ENCODE results near the gene C20orf204.
A peak's percentile ranks its signal among the peaks of the same experiment; 100 is the strongest.

The C20orf204 gene

DNA sequence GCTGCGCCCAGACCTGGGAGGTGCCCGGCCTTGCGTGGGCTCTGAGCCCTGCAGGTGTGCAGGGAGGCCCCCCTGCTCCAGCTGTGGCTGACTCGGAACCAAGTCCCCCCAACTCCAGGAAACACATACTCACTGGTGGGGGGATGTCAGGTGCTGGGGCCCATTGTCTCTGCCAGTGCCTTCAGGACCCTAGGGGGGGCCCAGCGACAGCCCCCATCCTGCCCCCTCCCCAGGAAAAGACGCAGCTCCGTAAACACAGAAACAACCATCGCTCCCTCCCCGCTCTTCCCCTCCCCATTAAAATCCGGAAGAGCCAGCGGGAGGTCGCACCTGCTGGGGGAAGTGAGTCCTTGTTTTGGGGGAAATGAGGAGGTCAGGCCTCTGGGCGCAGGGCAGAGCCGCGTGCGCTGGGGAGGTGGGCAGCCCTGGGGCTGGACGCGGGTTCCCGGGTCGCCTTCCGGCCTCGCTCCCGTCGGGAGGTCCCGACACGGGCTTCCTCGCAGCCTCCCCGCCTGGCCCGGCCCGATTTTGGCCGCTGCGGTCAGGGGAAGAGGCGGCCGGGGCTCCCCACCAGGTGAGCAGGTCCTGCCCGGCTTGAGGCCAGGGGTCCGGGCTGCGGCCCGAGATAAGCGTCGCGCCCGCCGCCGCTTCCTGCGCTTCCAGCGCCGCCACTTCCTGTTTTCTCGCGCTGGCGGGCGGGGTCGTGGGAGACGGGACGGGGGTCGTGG is 6.2 kb downstream of the C20orf204 start:
- no peak for DNase-seq

DNA sequence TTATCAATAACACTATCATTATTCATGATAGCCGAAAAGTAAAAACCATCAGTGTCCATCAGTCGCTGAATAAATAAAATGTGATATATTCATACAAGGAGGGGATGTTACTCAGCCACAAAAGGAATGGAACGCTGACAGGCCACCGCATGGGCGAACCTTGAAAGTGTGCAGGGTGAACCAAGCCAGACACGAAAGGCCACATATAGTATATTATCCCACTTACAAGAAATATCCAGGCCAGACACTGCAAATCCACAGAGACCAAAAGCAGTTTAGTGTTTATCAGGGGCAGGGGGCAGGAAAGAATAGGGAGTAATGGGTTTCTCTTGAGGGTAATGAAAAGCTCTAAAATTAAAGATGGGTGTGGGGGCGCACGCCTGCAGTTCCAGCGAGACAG is 7.8 kb downstream of the C20orf204 start:
- no peak for DNase-seq

DNA sequence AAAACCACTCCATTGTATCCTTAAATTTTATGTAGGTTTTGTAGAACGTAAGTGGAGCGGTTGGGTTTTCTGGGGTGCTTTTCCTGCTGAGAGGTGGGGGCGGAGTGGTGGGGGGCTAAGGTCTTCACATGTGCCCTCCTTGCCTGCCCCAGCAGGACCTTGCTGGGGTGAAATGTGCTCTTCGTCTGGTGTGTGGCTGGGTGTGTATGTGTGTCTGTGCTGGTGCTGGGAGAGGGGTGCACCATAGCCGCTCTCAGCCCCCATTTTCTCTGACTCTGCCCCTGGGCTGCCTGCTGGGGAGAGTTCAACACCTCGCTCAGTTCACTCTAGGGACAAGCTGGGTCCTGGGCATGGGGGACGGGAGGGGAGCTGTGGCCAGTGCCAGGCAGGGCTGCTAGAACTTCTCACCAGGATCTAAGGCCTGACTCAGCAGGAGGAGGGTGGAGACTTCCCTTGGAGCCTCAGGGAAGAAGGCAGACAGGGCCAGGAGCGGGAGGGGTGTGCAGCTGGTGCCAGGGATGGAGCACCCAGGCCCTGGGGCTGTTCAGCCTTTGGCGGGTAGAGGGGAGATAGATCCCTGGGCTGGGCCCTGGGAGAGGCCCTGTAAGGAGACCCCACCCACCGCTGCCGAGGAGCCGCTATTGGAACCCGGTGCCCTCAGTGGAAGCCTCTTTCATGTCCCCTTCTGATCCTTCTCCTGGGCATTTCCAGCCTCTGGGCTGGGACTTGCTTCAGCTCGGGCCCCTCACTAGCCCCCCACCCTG is 8.7 kb downstream of the C20orf204 start:
- DNase-seq: no peak

DNA sequence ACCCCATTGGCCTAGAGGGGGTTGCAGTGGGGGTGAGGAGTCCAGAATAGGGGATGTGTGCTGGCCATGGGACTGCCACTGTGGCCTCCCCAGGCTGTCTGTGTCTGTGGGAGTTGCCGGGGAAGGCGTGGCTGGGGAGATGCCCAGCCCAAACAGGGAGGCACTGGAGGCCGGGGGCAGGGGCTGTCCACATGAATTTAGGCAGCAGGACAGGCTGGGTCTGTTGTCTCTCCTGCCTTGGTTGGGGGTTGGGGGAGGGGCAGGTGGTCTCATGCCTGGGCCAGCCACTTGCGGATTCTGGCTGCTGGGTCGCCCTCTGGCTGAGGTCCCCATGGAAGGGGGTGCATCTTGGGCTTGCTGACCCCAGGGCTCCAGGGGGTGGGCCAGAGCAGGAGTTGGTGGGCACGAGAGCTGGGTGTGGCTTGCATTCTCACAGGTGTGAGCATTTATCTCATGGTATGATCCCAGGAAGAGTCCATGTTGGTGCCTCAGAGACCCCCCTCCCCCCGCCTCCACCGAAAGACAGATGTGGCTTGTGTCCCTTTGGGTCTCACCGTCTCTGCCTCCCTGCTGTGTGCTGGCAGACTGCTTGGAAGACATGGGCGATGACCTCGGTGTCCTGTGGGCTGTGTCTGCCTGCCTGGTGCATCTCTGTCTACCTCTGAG is 9.5 kb downstream of the C20orf204 start:
- no peak for DNase-seq

DNA sequence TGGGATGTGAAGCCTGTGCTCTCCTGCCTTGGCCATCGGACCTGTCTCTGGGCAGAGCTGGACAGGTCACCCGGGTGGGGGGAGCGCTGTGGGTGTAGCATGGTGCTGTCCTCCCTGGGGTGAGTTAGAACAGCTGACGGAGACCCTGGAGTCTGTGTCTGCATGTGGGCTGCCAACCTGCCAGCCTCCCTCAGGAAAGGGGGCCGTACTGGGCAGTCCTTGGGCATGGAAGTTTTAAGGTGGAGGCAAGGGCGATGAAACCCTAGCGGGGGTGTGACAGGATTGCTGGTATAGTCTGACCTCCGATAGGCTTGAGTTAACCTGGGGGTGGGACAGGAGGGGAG is 11.0 kb downstream of the C20orf204 start:
- DNase-seq: no peak

DNA sequence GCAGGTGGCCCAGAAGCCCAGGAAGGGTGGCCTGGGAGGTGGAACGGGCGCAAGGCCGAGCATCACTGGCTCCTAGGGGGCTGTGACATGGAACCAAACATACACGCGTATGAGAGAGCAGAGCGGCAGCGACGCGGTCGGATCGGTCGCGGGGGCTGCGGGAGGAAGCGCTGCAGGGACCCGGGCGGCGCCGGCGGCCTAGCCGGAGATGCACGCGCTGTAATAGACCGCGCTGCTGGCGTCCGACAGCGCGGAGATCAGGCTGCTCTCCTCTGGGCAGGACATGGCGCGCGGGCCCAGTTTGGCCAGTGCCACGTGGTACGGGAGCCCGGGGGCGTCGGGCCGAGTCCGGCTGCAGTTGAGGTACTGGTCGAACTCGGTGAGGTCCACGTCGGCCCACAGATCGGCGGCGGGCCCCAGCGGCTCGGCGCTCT is 12.0 kb downstream of the C20orf204 start:
- no peak for DNase-seq

DNA sequence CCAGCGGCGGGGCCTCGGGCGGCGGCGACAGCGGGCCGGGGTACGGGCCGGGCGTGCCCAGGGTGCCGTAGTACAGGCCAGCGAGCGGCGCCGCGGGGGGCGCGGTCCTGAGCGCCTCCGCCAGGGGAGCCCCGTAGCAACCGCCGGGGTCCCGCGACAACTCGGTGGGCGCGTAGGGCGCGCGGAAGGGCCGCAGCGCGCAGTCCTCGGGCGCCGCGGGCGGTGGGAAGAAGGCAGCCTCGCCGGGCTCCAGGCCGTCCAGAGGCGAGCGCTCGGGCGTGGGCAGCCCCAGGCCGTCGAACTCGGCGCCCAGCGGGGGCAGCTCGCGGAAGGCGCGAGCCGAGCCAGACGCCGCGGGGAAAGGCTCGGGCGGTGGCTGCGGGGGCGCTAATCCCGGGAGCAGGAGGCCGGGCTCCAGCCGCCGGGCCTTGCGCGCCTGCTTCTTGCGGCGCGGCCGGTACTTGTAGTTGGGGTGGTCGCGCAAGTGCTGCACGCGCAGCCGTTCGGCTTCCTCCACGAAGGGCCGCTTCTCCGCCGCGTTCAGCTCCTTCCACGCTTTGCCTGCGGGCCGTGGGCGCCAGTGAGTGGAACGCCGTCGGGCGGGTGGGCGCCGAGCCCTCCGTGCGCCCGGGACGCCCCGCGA is 12.5 kb downstream of the C20orf204 start:
- no peak for DNase-seq

DNA sequence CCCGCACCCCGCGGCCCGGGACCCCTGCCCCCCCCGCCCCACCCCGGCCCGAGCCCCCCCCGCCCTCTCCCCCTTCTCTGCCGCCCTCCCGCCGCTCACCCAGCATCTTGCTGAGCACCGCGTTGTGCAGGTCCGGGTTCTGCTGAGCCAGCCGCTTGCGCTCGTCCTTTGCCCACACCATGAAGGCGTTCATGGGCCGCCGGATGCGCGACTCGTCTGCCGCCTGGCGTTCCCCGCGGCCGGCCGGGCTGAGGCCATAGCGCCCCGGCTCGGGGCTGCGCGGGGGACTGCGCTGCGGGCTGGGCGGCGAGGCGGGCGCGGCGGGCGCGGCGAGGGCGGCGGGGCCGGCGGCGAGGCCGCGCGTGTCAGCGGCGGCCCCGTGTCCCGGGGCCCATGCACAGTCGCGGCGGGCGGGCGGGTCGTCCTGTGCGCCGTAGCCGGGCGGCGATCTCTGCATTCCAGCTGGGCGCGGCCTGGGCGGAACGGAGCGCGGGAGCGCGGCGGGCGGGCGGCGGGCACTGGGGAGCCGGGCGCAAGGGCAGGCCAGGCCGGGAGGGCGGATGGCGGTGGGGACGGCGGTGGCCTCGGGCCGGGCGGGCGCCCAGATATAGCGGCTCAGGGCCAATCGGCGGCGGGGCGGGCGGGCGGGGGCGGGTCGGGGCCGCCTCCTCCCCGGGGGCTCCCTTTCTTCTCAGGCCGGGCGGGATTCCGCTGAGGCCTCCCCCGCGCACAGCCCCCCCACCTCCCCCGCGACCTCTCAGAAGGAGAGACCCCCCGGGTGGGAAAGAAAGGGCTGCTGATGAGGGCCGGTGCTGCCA is 13.3 kb downstream of the C20orf204 start, which contains the start of gene SOX18:
Gene SOX18, minus strand, starts transcription at position 580 of the 818 bp plus-strand sequence. Its CDS starts 123 bp downstream, at position 457.
- DNase-seq: peak; percentile 30

DNA sequence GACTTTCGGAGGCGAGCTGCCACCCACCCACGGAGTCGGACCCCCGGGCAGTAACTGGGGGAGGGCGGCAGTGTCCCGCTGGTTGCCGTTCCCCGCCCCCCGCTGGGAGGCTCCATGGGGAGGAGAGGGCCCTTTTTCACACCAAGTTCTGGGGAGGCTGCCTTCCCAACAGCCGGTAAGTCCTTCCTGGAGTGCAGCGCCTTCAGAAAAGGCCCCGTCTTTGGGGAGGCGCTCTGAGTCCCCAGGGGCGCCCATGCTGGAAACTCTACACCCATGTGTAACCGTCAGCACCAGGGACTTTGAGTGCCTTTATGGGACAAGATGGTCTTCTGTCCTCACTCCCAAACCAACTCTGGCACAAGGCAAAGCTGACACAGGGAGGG is 13.9 kb downstream of the C20orf204 start:
- DNase-seq: no peak

DNA sequence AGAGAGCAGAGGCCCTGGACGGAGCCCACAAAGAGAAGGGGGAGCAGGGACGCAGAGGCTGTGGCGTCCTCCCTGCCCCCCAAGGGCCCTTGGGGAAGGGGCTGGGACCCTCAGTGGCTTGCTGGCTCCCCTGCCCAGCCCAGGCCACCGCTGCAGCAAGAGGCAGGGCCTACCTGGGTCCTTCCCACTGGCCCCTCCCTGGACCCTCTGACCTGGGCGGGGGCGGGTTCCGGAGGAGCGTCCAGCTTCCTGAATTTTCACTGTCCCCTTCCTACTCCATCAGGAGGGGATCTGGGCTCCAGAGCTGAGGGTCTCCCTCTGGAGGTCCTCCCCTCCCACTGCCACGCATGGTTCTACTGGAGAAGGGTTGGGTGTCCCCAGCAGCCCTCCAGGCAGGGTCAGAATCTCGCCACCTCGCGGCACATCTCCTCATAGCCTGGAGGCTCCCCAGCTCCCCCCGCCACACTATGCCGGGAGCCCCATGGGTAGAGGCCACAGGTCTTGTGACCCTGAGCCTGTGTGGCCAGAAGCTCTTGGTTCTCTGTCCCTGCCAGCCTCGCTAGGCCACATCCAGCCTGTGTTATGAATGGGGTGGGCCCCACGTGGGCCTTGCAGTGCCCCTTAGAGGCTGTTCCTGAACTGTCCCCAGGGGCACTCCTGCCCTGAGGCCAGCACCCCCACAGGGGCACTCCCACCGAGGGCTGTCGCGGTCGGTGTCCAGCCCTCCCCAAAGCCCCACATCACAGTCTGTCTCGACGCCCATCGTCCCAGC is 14.5 kb downstream of the C20orf204 start:
- no peak for DNase-seq

DNA sequence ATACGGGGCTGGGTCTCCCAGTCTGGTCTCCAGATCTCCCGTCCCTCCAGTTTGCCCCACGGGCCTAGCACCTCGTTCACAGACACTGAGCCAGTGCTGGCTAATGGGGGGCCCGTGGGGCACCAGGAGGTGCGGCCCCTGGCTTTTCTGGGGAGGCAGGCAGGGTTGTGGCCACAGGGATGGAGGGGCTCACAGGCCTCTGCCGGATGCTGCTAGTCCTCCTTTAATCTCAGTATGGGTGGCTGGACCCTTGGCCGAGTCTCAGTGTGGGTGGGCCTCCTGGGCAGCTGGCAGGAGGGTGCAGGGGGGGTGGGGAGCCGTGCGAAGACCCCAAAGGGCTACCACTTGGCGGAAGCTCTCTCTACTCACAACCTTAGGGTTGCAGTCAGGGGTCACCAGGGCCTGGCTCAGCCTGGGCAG is 15.1 kb downstream of the C20orf204 start:
- DNase-seq: no peak

DNA sequence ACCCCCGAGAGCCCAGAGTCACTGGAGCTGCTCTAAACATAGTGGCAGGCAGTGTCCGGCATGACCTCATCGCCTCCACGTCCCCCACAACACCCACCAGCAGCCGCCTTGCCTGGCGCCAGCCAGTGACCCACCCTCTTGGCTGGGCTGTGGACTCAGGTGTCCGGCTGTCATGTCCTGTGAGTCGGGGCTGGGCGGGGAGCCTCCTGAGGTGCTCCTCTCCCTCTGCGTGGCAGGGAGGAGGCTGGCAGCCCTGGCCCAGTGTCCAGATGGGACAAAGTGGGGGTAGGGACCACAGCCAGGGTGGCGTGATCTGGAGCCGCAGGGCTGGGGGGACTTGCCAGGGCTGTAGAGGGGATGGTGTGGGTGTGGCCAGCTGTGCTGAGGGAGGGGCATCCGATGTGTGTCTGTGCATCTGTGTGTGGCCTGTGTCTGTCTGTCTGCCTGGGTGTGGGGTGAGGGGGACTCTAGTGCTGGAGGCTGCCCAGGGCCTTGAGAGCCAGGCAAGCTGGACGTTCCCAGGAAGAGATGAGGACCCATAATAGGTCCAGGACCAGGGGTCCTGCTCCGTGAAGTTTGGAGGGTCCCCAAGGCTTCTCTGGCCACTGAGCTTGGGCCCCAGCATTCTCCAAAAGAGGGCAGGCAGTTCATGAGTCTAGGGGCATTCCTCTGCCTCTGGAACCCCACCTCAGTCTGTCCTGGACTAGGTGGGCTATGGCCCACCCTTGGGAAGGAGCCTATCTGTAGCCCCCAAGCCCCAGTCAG is 15.8 kb downstream of the C20orf204 start:
- DNase-seq: no peak

DNA sequence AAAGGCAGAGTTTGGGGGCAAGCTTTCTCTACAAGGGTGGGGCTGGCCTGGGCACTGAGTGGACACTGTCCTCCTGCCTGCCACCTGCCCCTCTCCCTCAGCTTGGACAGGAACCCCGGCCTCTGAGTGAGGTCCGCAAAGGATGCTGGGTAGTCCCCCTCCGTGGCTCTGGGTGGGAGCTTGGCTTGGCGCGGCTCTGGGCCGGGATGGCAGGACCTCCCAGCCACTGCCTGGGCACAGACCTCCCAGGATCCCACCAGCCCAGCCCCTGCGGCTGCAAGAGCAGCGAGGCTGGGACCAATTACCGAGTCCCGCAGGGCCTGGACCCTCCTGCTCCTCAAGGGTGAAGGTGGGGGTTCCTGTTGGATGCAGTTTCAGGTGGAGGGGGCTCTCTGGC is 16.3 kb downstream of the C20orf204 start:
- no peak for DNase-seq

DNA sequence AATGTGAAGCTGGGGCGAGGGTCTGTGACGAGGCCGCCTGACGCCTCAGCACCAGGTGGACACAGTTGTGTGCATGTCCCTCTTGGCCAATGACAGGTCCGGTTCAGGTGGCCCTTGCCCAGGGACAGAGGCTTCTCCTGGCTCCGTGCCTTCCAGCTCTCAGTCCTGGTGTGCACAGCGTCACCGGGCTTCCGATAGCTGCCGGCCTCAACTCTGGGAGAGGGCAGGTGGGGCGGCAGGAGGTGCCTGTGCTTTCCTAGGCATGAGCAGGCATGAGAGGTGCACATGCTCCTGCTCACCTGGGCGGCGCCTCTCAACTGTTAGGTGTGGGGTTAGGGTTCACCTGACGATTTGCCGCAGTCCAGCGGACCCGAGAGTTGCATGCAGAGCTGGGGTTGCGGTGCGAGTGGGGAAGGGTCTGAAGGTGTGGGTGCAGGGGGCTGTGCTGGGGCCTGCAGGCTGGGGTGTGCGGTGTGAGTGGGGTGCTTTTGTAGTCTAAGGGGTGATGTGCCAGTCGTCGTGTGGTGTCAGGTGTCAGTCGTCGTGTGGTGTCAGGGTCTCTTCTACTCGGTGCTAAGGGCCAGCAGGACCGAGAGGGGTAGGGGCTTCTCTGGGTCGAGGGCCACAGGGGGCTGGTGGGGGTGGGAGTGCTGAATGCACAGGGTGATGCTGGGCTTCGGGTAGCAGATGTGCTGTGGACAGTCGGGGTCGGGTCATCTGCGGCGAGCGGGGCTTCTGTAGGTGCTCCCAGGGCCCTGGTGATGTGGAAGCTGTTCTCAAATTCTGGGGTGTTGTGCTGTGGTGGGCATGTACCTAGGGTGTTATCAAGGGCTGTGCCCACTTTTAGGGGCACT is 17.2 kb downstream of the C20orf204 start:
- DNase-seq: no peak

DNA sequence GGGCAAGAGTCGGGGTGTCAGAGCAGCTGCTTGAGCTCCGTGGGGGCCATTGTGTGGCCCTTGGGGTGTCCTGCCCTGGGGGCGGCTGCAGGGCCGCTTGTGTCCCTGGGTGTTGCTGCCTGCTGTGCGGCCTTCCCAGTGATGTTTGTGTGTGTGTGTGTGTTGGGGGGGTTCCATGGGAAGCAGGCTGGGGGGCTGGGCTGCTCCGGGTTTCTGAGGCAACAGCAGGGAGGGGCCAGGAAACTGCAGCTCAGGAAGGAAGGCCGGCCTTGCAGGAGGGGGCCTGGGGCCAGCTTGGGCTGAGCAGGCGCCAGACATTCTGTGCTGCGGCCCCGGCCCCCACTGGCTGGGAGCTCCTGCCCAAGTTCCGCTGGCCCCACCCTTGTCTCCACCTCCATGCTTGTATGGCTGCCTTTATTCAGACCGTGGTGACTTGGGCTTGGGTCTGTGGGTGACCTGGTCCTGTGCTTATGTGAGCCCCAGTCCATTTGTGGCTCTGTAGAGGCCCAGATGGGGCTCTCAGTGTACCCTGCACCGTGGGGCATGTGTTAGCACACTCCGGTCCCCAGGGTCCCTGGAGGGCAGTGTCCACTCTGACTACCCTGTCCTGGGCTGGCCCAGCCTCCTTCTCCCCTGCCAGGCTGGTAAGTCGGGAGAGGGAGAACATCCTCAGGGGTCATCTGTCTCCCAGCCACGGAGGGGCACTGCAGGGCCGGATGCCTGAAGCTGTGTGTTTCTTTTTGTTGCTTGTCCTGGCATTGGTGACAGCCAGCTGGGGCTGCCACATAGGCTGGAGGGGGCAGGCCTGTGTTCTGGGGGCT is 18.1 kb downstream of the C20orf204 start:
- no peak for DNase-seq

DNA sequence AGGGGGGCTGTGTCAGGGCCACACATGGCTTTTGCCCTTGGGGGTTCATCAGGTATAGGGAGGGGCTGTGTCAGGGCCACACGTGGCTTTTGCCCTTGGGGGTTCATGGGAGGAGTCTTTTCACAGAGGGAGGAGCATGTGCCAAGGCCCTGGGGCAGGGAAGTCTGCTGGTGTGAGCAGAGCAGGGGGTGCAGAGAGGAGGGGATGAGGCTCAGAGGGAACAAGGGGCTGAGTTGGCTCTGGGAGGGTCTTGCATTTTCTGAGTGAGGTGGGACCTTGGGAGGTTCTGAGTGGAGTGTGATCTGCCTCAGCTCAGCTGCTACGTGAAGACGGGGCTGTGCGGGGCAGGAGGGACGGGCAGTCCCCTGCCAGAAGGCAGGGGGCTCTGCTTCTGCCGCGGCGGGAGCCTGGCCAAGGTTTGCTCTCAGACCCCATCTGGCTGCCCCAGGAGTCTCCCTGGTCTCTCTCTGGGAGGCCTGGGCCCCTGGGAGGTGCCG is 19.5 kb downstream of the C20orf204 start:
- DNase-seq: no peak

DNA sequence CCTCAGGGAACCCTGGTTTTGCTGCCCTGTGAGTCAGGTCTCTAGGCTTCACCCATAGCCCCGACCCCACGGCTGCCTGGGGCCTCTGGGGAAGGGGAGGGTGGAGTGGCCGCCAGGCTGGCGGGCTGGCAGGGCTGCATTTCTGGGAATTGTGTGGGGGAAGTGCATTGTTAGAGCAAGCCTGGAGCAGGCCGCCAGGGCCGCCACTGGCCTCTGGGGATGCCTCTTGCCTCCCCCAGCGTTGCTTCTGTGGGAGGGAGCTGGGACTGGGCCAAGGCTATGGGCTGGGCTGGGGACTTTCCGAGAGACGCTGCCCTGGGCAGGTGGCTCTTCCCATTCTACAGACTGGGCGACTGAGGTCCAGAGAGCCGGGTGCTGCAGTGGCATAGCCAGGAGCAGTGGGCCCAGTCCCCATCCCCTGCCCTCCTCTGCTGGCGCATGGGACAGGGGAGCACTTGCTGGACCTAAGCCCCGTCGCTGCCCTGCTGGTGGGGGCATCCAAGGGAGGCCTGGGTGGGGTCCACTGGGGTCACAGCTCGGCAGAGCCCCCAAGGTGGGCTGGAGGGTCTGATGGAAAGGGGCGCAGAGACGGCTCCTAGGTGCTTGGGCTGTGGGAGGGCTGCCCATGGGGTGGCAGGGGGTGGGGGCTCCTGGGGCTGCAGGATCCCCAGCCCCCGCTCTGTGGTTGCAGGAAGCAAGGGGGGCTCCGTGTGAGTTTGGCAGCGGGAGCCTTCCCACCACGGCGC is 20.1 kb downstream of the C20orf204 start:
- DNase-seq: no peak

DNA sequence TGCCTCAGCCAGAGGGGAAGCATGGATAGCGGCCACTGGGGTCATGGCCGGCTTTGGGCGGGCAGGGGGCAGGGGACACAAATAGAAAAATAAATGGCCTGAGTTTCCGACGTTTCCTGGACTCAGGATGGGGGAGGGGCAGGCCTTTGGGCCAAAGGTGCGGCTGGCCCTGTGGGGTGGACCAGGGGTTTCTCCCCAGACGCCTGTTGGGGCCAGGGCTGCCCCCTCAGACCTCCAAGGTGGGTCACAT is 20.6 kb downstream of the C20orf204 start:
- no peak for DNase-seq

Measured in activated CD4-positive, alpha-beta T cell treated with anti-CD3 and anti-CD28 coated beads, Interleukin-2, amount 50 U/mL, for 1 hour (primary cell).